ENCODE measurements around the gene EML1.
"Not testable (repeated sequence)": the region's sequence is repeated elsewhere in the genome, so short reads cannot be mapped to it uniquely, and the experiment has no call there.

The EML1 gene

GRCh38 chr14:99756796-99757195 lies 36.4 kb upstream of the EML1 start:
- DNase-seq = no peak

GRCh38 chr14:99757331-99758070 lies 35.7 kb upstream of the EML1 start:
- no peak for DNase-seq

GRCh38 chr14:99758121-99758821 lies 34.9 kb upstream of the EML1 start:
- no peak for DNase-seq

GRCh38 chr14:99758872-99759545 lies 34.2 kb upstream of the EML1 start:
- no peak for DNase-seq

- no peak for DNase-seq
These were observed 33.7 kb upstream of the EML1 start for GRCh38 chr14:99759546-99759925.

GRCh38 chr14:99760817-99761216 lies 32.4 kb upstream of the EML1 start:
- no peak for DNase-seq

GRCh38 chr14:99762911-99763310 lies 30.3 kb upstream of the EML1 start:
- not testable (repeated sequence) for DNase-seq

GRCh38 chr14:99763527-99764221 lies 29.5 kb upstream of the EML1 start:
- DNase-seq = no peak

GRCh38 chr14:99764222-99764706 lies 28.9 kb upstream of the EML1 start:
- DNase-seq = no peak

GRCh38 chr14:99768381-99768780 lies 24.8 kb upstream of the EML1 start:
- DNase-seq = no peak

GRCh38 chr14:99769123-99769522 lies 24.1 kb upstream of the EML1 start:
- no peak for DNase-seq

GRCh38 chr14:99769799-99770198 lies 23.4 kb upstream of the EML1 start:
- DNase-seq = no peak

- no peak for DNase-seq
These were observed 20.6 kb upstream of the EML1 start for GRCh38 chr14:99772371-99773283.

- no peak for DNase-seq
These were observed 19.4 kb upstream of the EML1 start for GRCh38 chr14:99773521-99774497.

GRCh38 chr14:99774556-99775307 lies 18.5 kb upstream of the EML1 start:
- DNase-seq = no peak

- DNase-seq = no peak
These were observed 17.9 kb upstream of the EML1 start for GRCh38 chr14:99775351-99775750.

GRCh38 chr14:99777951-99778350 lies 15.3 kb upstream of the EML1 start:
- DNase-seq = no peak

- no peak for DNase-seq
These were observed 13.5 kb upstream of the EML1 start for GRCh38 chr14:99779751-99780150.

GRCh38 chr14:99780690-99781089 lies 12.5 kb upstream of the EML1 start:
- DNase-seq = no peak

GRCh38 chr14:99781091-99781490 lies 12.1 kb upstream of the EML1 start:
- DNase-seq = no peak
